HCT116 (cell line): ENCODE data around the gene SPTBN1.

Experiments
- CEBPB ChIP-seq: IDR thresholded peaks from 2 replicates; pipeline ENCODE4 v1.6.1; 2012; ENCODE audit warnings: low read depth
- EZH2 ChIP-seq: fragments of 200-600 bp; sonication (generic); IDR thresholded peaks from 2 replicates; pipeline ENCODE4 v1.6.1; 2017; ENCODE audit warnings: antibody characterized with exemption, mixed run types
- FOSL1 ChIP-seq: IDR thresholded peaks from 2 replicates; pipeline ENCODE4 v1.6.1; 2012; ENCODE audit warnings: low read depth
- POLR2A ChIP-seq: IDR thresholded peaks from 2 replicates; pipeline ENCODE4 v1.7.0; 2011; ENCODE audit warnings: borderline replicate concordance; ENCODE audit not compliant: insufficient read depth, insufficient read length; ENCODE audit errors: extremely low read depth
- POLR2AphosphoS5 ChIP-seq: IDR thresholded peaks from 2 replicates; pipeline ENCODE4 v1.6.1; 2011; ENCODE audit warnings: mild to moderate bottlenecking, low read depth, low read length, moderate library complexity
- RAD21 ChIP-seq: IDR thresholded peaks from 2 replicates; pipeline ENCODE4 v1.6.1; 2012; ENCODE audit warnings: low read depth, mild to moderate bottlenecking
- SIN3A ChIP-seq: IDR thresholded peaks from 2 replicates; pipeline ENCODE4 v1.6.1; 2012; ENCODE audit warnings: low read depth
- SP1 ChIP-seq: IDR thresholded peaks from 2 replicates; pipeline ENCODE4 v1.6.1; 2012; ENCODE audit warnings: low read depth
- SRF ChIP-seq: IDR thresholded peaks from 2 replicates; pipeline ENCODE4 v1.6.1; 2012; ENCODE audit warnings: low read depth
- TCF7L2 ChIP-seq: IDR thresholded peaks from 2 replicates; pipeline ENCODE4 v1.7.0; 2011; ENCODE audit warnings: borderline replicate concordance, inconsistent platforms; ENCODE audit not compliant: insufficient read depth, insufficient read length; ENCODE audit errors: extremely low read depth
- ZFX ChIP-seq: fragments of 450-650 bp; IDR thresholded peaks from 2 replicates; pipeline ENCODE4 v1.6.1; 2017
- ZNF274 ChIP-seq: fragments of 200-500 bp; sonication (Bioruptor generic); IDR thresholded peaks from 2 replicates; pipeline ENCODE4 v1.6.1; 2014; ENCODE audit warnings: mild to moderate bottlenecking, low read depth, low read length, inconsistent platforms
- TF ChIP-seq, protein P1 (sequence below), 3 experiments: fragments of 200-600 bp in 1 of 3; sonication (generic) in 1 of 3; IDR thresholded peaks in 2 of 3; conservative IDR thresholded peaks in 1 of 3; 2 replicates each; pipeline ENCODE4 v1.5.1; 2012 to 2017; ENCODE audit warnings: low read depth in 2 of 3, low read length in 2 of 3, antibody characterized with exemption in 1 of 3, borderline replicate concordance in 1 of 3, control low read depth in 1 of 3, mild to moderate bottlenecking in 1 of 3, mixed read lengths in 1 of 3, mixed run types in 1 of 3, moderate library complexity in 1 of 3; ENCODE audit not compliant: insufficient read depth in 1 of 3
- TF ChIP-seq, protein P2 (sequence below): IDR thresholded peaks from 2 replicates; pipeline ENCODE4 v1.6.1; 2012; ENCODE audit warnings: low read depth

DNA sequence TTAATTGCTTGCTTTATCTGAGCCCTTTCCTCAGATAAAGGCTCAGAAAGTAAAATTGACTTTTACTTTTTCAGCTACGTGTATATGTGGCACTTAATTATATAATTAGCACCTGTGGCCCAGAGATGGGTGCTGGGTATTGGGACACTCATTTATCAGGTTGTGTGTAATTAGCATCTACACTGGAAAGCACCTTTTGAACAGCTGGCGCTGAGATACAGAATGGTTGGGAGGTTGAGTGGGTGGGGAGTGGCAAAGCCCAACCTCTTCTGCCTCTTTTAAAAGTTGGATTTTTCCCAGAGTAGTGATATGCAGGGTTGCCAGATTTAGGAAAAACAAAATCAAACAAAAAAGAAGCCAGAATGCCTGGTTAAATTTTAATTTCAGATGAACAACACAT, 23.9 kb downstream of the SPTBN1 start:
- TF ChIP-seq, protein P1, sequence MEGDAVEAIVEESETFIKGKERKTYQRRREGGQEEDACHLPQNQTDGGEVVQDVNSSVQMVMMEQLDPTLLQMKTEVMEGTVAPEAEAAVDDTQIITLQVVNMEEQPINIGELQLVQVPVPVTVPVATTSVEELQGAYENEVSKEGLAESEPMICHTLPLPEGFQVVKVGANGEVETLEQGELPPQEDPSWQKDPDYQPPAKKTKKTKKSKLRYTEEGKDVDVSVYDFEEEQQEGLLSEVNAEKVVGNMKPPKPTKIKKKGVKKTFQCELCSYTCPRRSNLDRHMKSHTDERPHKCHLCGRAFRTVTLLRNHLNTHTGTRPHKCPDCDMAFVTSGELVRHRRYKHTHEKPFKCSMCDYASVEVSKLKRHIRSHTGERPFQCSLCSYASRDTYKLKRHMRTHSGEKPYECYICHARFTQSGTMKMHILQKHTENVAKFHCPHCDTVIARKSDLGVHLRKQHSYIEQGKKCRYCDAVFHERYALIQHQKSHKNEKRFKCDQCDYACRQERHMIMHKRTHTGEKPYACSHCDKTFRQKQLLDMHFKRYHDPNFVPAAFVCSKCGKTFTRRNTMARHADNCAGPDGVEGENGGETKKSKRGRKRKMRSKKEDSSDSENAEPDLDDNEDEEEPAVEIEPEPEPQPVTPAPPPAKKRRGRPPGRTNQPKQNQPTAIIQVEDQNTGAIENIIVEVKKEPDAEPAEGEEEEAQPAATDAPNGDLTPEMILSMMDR (IDR thresholded peaks at IDR 0.05 in 2 of 3, conservative IDR thresholded peaks at IDR 0.05 in 1 of 3; ENCODE audit: borderline replicate concordance in 1 of 3, insufficient read depth in 1 of 3, low read depth in 2 of 3, low read length in 2 of 3): no peak
- no peak for TF ChIP-seq CEBPB
- TF ChIP-seq, protein P2, sequence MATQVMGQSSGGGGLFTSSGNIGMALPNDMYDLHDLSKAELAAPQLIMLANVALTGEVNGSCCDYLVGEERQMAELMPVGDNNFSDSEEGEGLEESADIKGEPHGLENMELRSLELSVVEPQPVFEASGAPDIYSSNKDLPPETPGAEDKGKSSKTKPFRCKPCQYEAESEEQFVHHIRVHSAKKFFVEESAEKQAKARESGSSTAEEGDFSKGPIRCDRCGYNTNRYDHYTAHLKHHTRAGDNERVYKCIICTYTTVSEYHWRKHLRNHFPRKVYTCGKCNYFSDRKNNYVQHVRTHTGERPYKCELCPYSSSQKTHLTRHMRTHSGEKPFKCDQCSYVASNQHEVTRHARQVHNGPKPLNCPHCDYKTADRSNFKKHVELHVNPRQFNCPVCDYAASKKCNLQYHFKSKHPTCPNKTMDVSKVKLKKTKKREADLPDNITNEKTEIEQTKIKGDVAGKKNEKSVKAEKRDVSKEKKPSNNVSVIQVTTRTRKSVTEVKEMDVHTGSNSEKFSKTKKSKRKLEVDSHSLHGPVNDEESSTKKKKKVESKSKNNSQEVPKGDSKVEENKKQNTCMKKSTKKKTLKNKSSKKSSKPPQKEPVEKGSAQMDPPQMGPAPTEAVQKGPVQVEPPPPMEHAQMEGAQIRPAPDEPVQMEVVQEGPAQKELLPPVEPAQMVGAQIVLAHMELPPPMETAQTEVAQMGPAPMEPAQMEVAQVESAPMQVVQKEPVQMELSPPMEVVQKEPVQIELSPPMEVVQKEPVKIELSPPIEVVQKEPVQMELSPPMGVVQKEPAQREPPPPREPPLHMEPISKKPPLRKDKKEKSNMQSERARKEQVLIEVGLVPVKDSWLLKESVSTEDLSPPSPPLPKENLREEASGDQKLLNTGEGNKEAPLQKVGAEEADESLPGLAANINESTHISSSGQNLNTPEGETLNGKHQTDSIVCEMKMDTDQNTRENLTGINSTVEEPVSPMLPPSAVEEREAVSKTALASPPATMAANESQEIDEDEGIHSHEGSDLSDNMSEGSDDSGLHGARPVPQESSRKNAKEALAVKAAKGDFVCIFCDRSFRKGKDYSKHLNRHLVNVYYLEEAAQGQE: no peak
- TF ChIP-seq SIN3A: no peak
- no peak for TF ChIP-seq POLR2A
- no peak for TF ChIP-seq TCF7L2
- TF ChIP-seq EZH2: no peak
- no peak for TF ChIP-seq ZFX
- no peak for TF ChIP-seq SRF
- no peak for TF ChIP-seq ZNF274
- no peak for TF ChIP-seq POLR2AphosphoS5
- TF ChIP-seq FOSL1: no peak
- TF ChIP-seq SP1: no peak
- TF ChIP-seq RAD21: no peak
